ENCODE results near the gene RPS21.

RPS21 gene

GRCh38 chr20:62417981-62418708 lies 31.2 kb downstream of the RPS21 start:
- TF ChIP-seq TAF1 (IDR thresholded peaks at IDR 0.05; ENCODE audit: borderline replicate concordance, insufficient read depth, low read length), result no peak
- TF ChIP-seq SIN3A (IDR thresholded peaks at IDR 0.05; ENCODE audit: borderline replicate concordance, insufficient read depth, low read length), result no peak

GRCh38 chr20:62418709-62419487 lies 32.0 kb downstream of the RPS21 start:
- TF ChIP-seq TAF1 (IDR thresholded peaks at IDR 0.05; ENCODE audit: borderline replicate concordance, insufficient read depth, low read length), result no peak
- no peak for TF ChIP-seq POLR2AphosphoS5 (IDR thresholded peaks at IDR 0.05; ENCODE audit: low read depth, low read length)

GRCh38 chr20:62419759-62420158 lies 32.9 kb downstream of the RPS21 start:
- no peak for TF ChIP-seq TAF1 (IDR thresholded peaks at IDR 0.05; ENCODE audit: borderline replicate concordance, insufficient read depth, low read length)
- no peak for TF ChIP-seq REST (IDR thresholded peaks at IDR 0.05; ENCODE audit: insufficient read depth in 1 of 2, low read depth in 2 of 2, low read length in 2 of 2)
- no peak for TF ChIP-seq FOXP2 (optimal IDR thresholded peaks at IDR 0.05; ENCODE audit: borderline replicate concordance, extremely low read depth, extremely low read length, insufficient read depth)
- TF ChIP-seq POLR2AphosphoS5 (IDR thresholded peaks at IDR 0.05; ENCODE audit: low read depth, low read length), result no peak

- TF ChIP-seq FOXP2 (optimal IDR thresholded peaks at IDR 0.05; ENCODE audit: borderline replicate concordance, extremely low read depth, extremely low read length, insufficient read depth) (no peak), SIN3A (IDR thresholded peaks at IDR 0.05; ENCODE audit: borderline replicate concordance, insufficient read depth, low read length) (no peak), REST (IDR thresholded peaks at IDR 0.05; ENCODE audit: insufficient read depth in 1 of 2, low read depth in 2 of 2, low read length in 2 of 2) (no peak), POLR2AphosphoS5 (IDR thresholded peaks at IDR 0.05; ENCODE audit: low read depth, low read length) (no peak), TAF1 (IDR thresholded peaks at IDR 0.05; ENCODE audit: borderline replicate concordance, insufficient read depth, low read length) (no peak)
These were observed 34.2 kb downstream of the RPS21 start for GRCh38 chr20:62420846-62421715.

GRCh38 chr20:62421716-62421990 lies 34.8 kb downstream of the RPS21 start:
- TF ChIP-seq POLR2AphosphoS5 (IDR thresholded peaks at IDR 0.05; ENCODE audit: low read depth, low read length), result no peak
- TF ChIP-seq TAF1 (IDR thresholded peaks at IDR 0.05; ENCODE audit: borderline replicate concordance, insufficient read depth, low read length), result no peak
- TF ChIP-seq SIN3A (IDR thresholded peaks at IDR 0.05; ENCODE audit: borderline replicate concordance, insufficient read depth, low read length), result no peak
- TF ChIP-seq FOXP2 (optimal IDR thresholded peaks at IDR 0.05; ENCODE audit: borderline replicate concordance, extremely low read depth, extremely low read length, insufficient read depth), result no peak
- no peak for TF ChIP-seq REST (IDR thresholded peaks at IDR 0.05; ENCODE audit: insufficient read depth in 1 of 2, low read depth in 2 of 2, low read length in 2 of 2)

Data from PFSK-1 (cell line).